Mesenchymal stem cell (in vitro differentiated cells and primary cell): Measurements from ENCODE around the gene KAT6B.
A peak's percentile ranks its signal among the peaks of the same experiment; 100 is the strongest.

ENCODE experiments used
- DNase-seq: peaks from one replicate; pipeline ENCODE4 v3.0.0-alpha.2; 2013
- H2AFZ ChIP-seq: one replicate; pipeline ENCODE4 v1.6.1; 2013; ENCODE audit warnings: low read depth, mild to moderate bottlenecking, control low read depth, inconsistent platforms, low read length, moderate library complexity
- H2AK5ac ChIP-seq: 2 replicates; pipeline ENCODE4 v1.6.1; 2013; ENCODE audit warnings: low read length, moderate library complexity, mild to moderate bottlenecking, inconsistent platforms; ENCODE audit not compliant: severe bottlenecking
- H2BK120ac ChIP-seq: one replicate; pipeline ENCODE4 v1.6.1; 2013; ENCODE audit warnings: low read depth, mild to moderate bottlenecking, inconsistent platforms, low read length, moderate library complexity
- H2BK12ac ChIP-seq, 2 experiments: one replicate each; pipeline ENCODE4 v1.6.1; 2013; ENCODE audit warnings: inconsistent platforms in 2 of 2, low read length in 2 of 2, mild to moderate bottlenecking in 2 of 2, moderate library complexity in 2 of 2, control low read depth in 1 of 2
- H2BK15ac ChIP-seq: one replicate; pipeline ENCODE4 v1.6.1; 2013; ENCODE audit warnings: mild to moderate bottlenecking, low read depth, inconsistent platforms; ENCODE audit not compliant: poor library complexity, severe bottlenecking
- H2BK5ac ChIP-seq: 2 replicates; pipeline ENCODE4 v1.6.1; 2013; ENCODE audit warnings: low read depth, mild to moderate bottlenecking, low read length, control low read depth, inconsistent platforms; ENCODE audit not compliant: poor library complexity, severe bottlenecking
- H3K14ac ChIP-seq, 2 experiments: one replicate each; pipeline ENCODE4 v1.6.1; 2013; ENCODE audit warnings: inconsistent platforms in 2 of 2, low read length in 2 of 2, control low read depth in 1 of 2, mild to moderate bottlenecking in 1 of 2, moderate library complexity in 1 of 2
- H3K18ac ChIP-seq, 2 experiments: one replicate each; pipeline ENCODE4 v1.6.1; 2013; ENCODE audit warnings: inconsistent platforms in 2 of 2, low read length in 2 of 2, control low read depth in 1 of 2, low read depth in 1 of 2, mild to moderate bottlenecking in 1 of 2
- H3K23ac ChIP-seq, 2 experiments: one replicate each; pipeline ENCODE4 v1.6.1; 2013; ENCODE audit warnings: inconsistent platforms in 2 of 2, low read length in 2 of 2, mild to moderate bottlenecking in 2 of 2, moderate library complexity in 2 of 2, control low read depth in 1 of 2
- H3K27ac ChIP-seq: 2 replicates; pipeline ENCODE4 v1.5.1; 2013; ENCODE audit warnings: mild to moderate bottlenecking, moderate library complexity, low read length, control low read depth, inconsistent platforms; ENCODE audit not compliant: poor library complexity, severe bottlenecking
- H3K27me3 ChIP-seq, 2 experiments: 2 replicates each; pipeline versions ENCODE4 v1.6.1 to v1.7.0; 2013; ENCODE audit warnings: low read length in 2 of 2, mild to moderate bottlenecking in 2 of 2, moderate library complexity in 2 of 2, control low read depth in 1 of 2, inconsistent platforms in 1 of 2; ENCODE audit not compliant: control insufficient read depth in 1 of 2, insufficient read depth in 1 of 2
- H3K36me3 ChIP-seq, 2 experiments: 2 replicates each; pipeline versions ENCODE4 v1.6.1 to v1.7.0; 2013; ENCODE audit warnings: low read length in 2 of 2, control low read depth in 1 of 2, inconsistent platforms in 1 of 2, low read depth in 1 of 2, mild to moderate bottlenecking in 1 of 2; ENCODE audit not compliant: insufficient read depth in 2 of 2, control insufficient read depth in 1 of 2
- H3K4ac ChIP-seq, 2 experiments: one replicate each; pipeline ENCODE4 v1.6.1; 2013; ENCODE audit warnings: inconsistent platforms in 2 of 2, low read length in 2 of 2, mild to moderate bottlenecking in 2 of 2, moderate library complexity in 2 of 2, control low read depth in 1 of 2, low read depth in 1 of 2
- H3K4me1 ChIP-seq: 2 replicates; pipeline ENCODE4 v1.6.1; 2013; ENCODE audit warnings: low read depth, low read length, control low read depth; ENCODE audit not compliant: control insufficient read depth, insufficient read depth
- H3K4me2 ChIP-seq: 2 replicates; pipeline ENCODE4 v1.6.1; 2013; ENCODE audit warnings: low read length, mild to moderate bottlenecking, inconsistent platforms; ENCODE audit not compliant: poor library complexity, severe bottlenecking
- H3K4me3 ChIP-seq, 2 experiments: 2 replicates each; pipeline versions ENCODE4 v1.5.1 to v1.7.0; 2013; ENCODE audit warnings: low read length in 2 of 2, mild to moderate bottlenecking in 2 of 2, control low read depth in 1 of 2, low read depth in 1 of 2; ENCODE audit not compliant: insufficient read depth in 1 of 2
- H3K79me1 ChIP-seq: replicated peaks from 2 replicates; pipeline ENCODE4 v1.6.1; 2013; ENCODE audit warnings: mild to moderate bottlenecking, control low read depth, low read length, inconsistent platforms; ENCODE audit not compliant: poor library complexity, severe bottlenecking
- H3K9ac ChIP-seq: 2 replicates; pipeline ENCODE4 v1.7.0; 2013; ENCODE audit warnings: mild to moderate bottlenecking, low read length, moderate library complexity
- H3K9me3 ChIP-seq: 2 replicates; pipeline ENCODE4 v1.7.0; 2013; ENCODE audit warnings: mild to moderate bottlenecking, low read length; ENCODE audit not compliant: control insufficient read depth
- H4K8ac ChIP-seq: one replicate; pipeline ENCODE4 v1.6.1; 2013; ENCODE audit warnings: inconsistent platforms, mild to moderate bottlenecking, low read length, moderate library complexity
- H4K91ac ChIP-seq: one replicate; pipeline ENCODE4 v1.6.1; 2013; ENCODE audit warnings: mild to moderate bottlenecking, low read length, inconsistent platforms
- WGBS: methylation state at CpG from one replicate; pipeline ENCODE4 v1.1.7; 2013; ENCODE audit warnings: mixed read lengths; 5-methylcytosine and 5-hydroxymethylcytosine counted together

Gene KAT6B

DNA sequence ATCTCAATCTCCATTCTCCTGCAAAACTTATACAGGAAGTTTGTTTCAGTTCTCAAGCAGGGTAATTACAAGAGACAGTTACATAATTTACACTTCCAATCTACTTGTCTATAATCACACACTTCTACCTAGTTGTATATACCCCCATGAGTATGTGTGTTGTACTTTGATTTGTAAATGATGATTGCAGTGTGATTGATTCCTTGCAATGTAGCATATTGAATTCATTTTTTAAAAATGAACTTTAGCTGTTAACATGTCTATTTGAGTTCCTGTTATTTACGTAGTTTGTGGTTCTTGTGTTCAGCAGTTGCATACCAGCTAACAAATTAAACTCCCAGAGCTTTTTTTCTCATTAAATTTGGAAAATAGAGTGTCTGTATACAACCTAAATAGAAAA lies 182.6 kb downstream of the KAT6B start:
- Histone ChIP-seq H3K4ac (no peak overlapping the region), H3K4me2 (no peak overlapping the region), H3K14ac (no peak overlapping the region), H2BK5ac (no peak overlapping the region), H2BK120ac (no peak overlapping the region), H3K27ac (no peak overlapping the region), H4K91ac (no peak overlapping the region), H4K8ac (no peak overlapping the region), H3K36me3 (peaks cover 14% of the 10 kb centered on the region in 2 experiments), H3K79me1 (peaks cover 3% of the 10 kb centered on the region), H3K9me3 (no peaks in the 10 kb centered on the region), H3K23ac (no peak overlapping the region), H3K9ac (no peak overlapping the region), H2AFZ (no peak overlapping the region), H3K18ac (no peak overlapping the region), H2BK15ac (no peak overlapping the region), H2BK12ac (no peak overlapping the region), H3K4me3 (no peak overlapping the region), H2AK5ac (no peak overlapping the region), H3K4me1 (no peaks in the 10 kb centered on the region), H3K27me3 (no peaks in the 10 kb centered on the region)
- WGBS: no CpG with 5 or more reads among the region's 1 CpG
- no peak for DNase-seq

DNA sequence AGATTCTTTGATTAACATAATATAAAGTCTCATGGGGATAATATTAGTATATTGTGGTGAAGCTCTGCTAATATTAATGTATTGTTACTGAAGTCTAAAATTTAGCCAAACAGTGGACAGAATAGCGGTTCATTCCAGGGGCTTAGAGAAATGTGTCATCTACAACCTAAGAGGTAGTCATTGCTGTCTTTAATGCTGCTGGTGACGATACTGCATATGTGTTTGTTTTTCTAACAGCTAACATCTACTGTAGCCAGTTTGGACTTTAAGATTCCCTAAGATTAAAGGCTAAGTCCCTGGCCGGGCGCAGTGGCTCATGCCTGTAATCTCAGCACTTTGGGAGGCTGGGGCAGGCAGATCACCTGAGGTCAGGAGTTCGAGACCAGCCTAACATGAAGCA lies 183.0 kb downstream of the KAT6B start:
- H4K8ac ChIP-seq: no peak overlapping the region
- H2BK5ac ChIP-seq: no peak overlapping the region
- no peak overlapping the region for H3K14ac ChIP-seq
- H3K23ac ChIP-seq: no peak overlapping the region
- H2BK120ac ChIP-seq: no peak overlapping the region
- H3K4me2 ChIP-seq: no peak overlapping the region
- H4K91ac ChIP-seq: no peak overlapping the region
- H3K4me1 ChIP-seq: no peaks in the 10 kb centered on the region
- H3K9me3 ChIP-seq: no peaks in the 10 kb centered on the region
- H3K4ac ChIP-seq: no peak overlapping the region
- H3K18ac ChIP-seq: no peak overlapping the region
- DNase-seq: no peak
- H3K79me1 ChIP-seq: peaks cover 3% of the 10 kb centered on the region
- 93% methylated on average over 5 of the region's 5 CpGs for WGBS
- no peaks in the 10 kb centered on the region for H3K27me3 ChIP-seq
- no peak overlapping the region for H2BK12ac ChIP-seq
- H3K36me3 ChIP-seq: peaks cover 10 to 14% of the 10 kb centered on the region in 2 experiments
- no peak overlapping the region for H3K4me3 ChIP-seq
- H3K27ac ChIP-seq: no peak overlapping the region
- H2AFZ ChIP-seq: no peak overlapping the region
- no peak overlapping the region for H3K9ac ChIP-seq
- no peak overlapping the region for H2BK15ac ChIP-seq
- H2AK5ac ChIP-seq: no peak overlapping the region

DNA sequence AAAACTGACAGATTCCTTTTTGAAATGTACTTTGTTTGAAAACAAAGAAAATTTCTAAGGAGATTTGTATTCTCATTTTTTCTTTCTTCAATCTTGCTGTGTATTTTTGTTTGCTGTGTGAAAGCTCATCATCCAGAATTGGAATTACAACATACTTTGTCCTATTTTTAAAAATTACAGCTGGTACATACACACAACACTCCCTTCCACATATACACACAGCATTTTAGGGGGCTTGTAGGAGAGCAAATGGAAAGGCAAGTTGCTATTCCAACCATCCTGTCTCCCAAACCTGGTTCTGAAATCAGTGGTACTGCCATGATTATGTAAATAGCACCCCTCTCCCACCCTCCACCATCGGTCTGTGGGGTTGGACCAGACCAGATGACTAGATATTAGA lies 184.0 kb downstream of the KAT6B start:
- no peak overlapping the region for H2BK5ac ChIP-seq
- H3K36me3 ChIP-seq: peaks cover 10 to 14% of the 10 kb centered on the region in 2 experiments
- peak overlapping the region in 1 of 2 experiments; percentile 18 for H3K14ac ChIP-seq
- H2BK12ac ChIP-seq: no peak overlapping the region
- no peak overlapping the region for H3K4me3 ChIP-seq
- H3K9ac ChIP-seq: no peak overlapping the region
- no peak for DNase-seq
- H3K27me3 ChIP-seq: no peaks in the 10 kb centered on the region
- H2AK5ac ChIP-seq: no peak overlapping the region
- H3K4ac ChIP-seq: no peak overlapping the region
- H3K23ac ChIP-seq: no peak overlapping the region
- H2BK15ac ChIP-seq: no peak overlapping the region
- no peak overlapping the region for H3K18ac ChIP-seq
- H3K9me3 ChIP-seq: no peaks in the 10 kb centered on the region
- no peaks in the 10 kb centered on the region for H3K4me1 ChIP-seq
- no peak overlapping the region for H4K91ac ChIP-seq
- 100% methylated on average over 1 of the region's 1 CpG for WGBS
- H3K27ac ChIP-seq: no peak overlapping the region
- no peak overlapping the region for H2AFZ ChIP-seq
- H2BK120ac ChIP-seq: no peak overlapping the region
- peaks cover 5% of the 10 kb centered on the region for H3K79me1 ChIP-seq
- no peak overlapping the region for H3K4me2 ChIP-seq
- H4K8ac ChIP-seq: no peak overlapping the region

DNA sequence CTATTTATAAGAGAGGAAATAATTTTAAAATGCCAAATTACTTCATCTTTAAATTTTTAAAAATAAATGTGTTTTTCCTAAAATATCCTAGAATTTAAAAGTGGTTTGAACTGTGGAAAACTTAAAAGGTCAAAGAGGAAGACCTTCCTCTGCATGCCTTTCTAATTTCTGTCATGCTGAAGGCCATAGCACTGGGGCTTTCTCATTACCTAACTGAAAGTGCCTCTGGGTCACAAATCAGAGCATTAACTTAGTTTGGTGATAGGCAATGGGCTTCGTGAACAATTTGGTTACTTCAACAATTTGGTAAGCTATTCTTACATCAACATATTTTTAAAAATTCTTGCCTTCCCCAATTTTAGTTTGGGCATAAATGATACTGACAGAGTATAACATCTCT lies 184.8 kb downstream of the KAT6B start:
- WGBS: no CpG with 5 or more reads among the region's 1 CpG
- peaks cover 5% of the 10 kb centered on the region for H3K79me1 ChIP-seq
- H3K4me1 ChIP-seq: no peaks in the 10 kb centered on the region
- no peak overlapping the region for H2BK5ac ChIP-seq
- H3K18ac ChIP-seq: no peak overlapping the region
- no peak for DNase-seq
- no peak overlapping the region for H2AK5ac ChIP-seq
- no peak overlapping the region for H2BK12ac ChIP-seq
- H3K23ac ChIP-seq: no peak overlapping the region
- H3K27me3 ChIP-seq: no peaks in the 10 kb centered on the region
- H3K9me3 ChIP-seq: no peaks in the 10 kb centered on the region
- no peak overlapping the region for H3K4me3 ChIP-seq
- no peak overlapping the region for H3K14ac ChIP-seq
- H2BK15ac ChIP-seq: no peak overlapping the region
- H3K27ac ChIP-seq: no peak overlapping the region
- no peak overlapping the region for H2BK120ac ChIP-seq
- peaks cover 10 to 14% of the 10 kb centered on the region in 2 experiments for H3K36me3 ChIP-seq
- no peak overlapping the region for H3K4ac ChIP-seq
- no peak overlapping the region for H3K4me2 ChIP-seq
- no peak overlapping the region for H2AFZ ChIP-seq
- no peak overlapping the region for H3K9ac ChIP-seq
- no peak overlapping the region for H4K91ac ChIP-seq
- H4K8ac ChIP-seq: no peak overlapping the region
